DOHH2 (cell line): ENCODE results near the gene KRT8.

ENCODE experiments used
- H3F3A ChIP-seq: fragments of 200-600 bp; sonication (generic), shearing (Covaris generic); 2 replicates; pipeline ENCODE4 v1.6.0; 2016; ENCODE audit warnings: antibody characterized with exemption, mild to moderate bottlenecking; ENCODE audit not compliant: control insufficient read depth, insufficient read depth
- H3K27ac ChIP-seq: fragments of 200-600 bp; sonication (generic); 2 replicates; pipeline ENCODE4 v1.5.1; 2014; ENCODE audit warnings: low read depth, mild to moderate bottlenecking, low read length, moderate library complexity
- H3K27me3 ChIP-seq: fragments of 200-600 bp; sonication (generic); 2 replicates; pipeline ENCODE4 v1.6.1; 2014; ENCODE audit warnings: mild to moderate bottlenecking, low read length, mixed read lengths; ENCODE audit not compliant: control insufficient read depth
- H3K36me3 ChIP-seq: fragments of 200-600 bp; sonication (generic); 2 replicates; pipeline ENCODE4 v1.6.1; 2014; ENCODE audit warnings: mild to moderate bottlenecking, low read length, moderate library complexity, mixed read lengths; ENCODE audit not compliant: control insufficient read depth
- H3K4me1 ChIP-seq: fragments of 200-600 bp; sonication (generic); 2 replicates; pipeline ENCODE4 v1.6.1; 2014; ENCODE audit warnings: mild to moderate bottlenecking, low read length, mixed read lengths; ENCODE audit not compliant: control insufficient read depth
- H3K4me2 ChIP-seq: fragments of 200-600 bp; sonication (generic); 2 replicates; pipeline ENCODE4 v1.6.0; 2014; ENCODE audit warnings: mild to moderate bottlenecking, low read length, moderate library complexity
- H3K4me3 ChIP-seq: fragments of 200-600 bp; sonication (generic); 2 replicates; pipeline ENCODE4 v1.5.1; 2014; ENCODE audit warnings: mild to moderate bottlenecking, low read length, mixed read lengths
- H3K79me2 ChIP-seq: fragments of 200-600 bp; sonication (generic); 2 replicates; pipeline ENCODE4 v1.6.1; 2014; ENCODE audit warnings: mild to moderate bottlenecking, low read length, mixed read lengths; ENCODE audit not compliant: control insufficient read depth
- H3K9me2 ChIP-seq: fragments of 200-600 bp; sonication (generic); replicated peaks from 2 replicates; pipeline ENCODE4 v1.6.1; 2014; ENCODE audit warnings: mild to moderate bottlenecking, low read length, mixed read lengths; ENCODE audit not compliant: control insufficient read depth
- H3K9me3 ChIP-seq: fragments of 200-600 bp; sonication (generic); 2 replicates; pipeline ENCODE4 v1.6.1; 2014; ENCODE audit warnings: antibody characterized with exemption, low read length, mixed read lengths; ENCODE audit not compliant: control insufficient read depth, insufficient read depth
- H4K20me1 ChIP-seq: fragments of 200-600 bp; sonication (generic); 2 replicates; pipeline ENCODE4 v1.6.0; 2014; ENCODE audit warnings: low read depth, mild to moderate bottlenecking, antibody characterized with exemption, low read length, moderate library complexity; ENCODE audit not compliant: control insufficient read depth, insufficient read depth
- EZH2phosphoT487 ChIP-seq: fragments of 200-600 bp; sonication (generic); IDR thresholded peaks from 2 replicates; pipeline ENCODE4 v1.6.1; 2017; ENCODE audit warnings: borderline replicate concordance, mild to moderate bottlenecking, antibody characterized with exemption, low read length, moderate library complexity, mixed read lengths
- TF ChIP-seq, protein P1 (sequence below): fragments of 200-600 bp; sonication (generic); IDR thresholded peaks from one replicate; pipeline ENCODE4 v1.5.1; 2014; ENCODE audit warnings: antibody characterized with exemption, mild to moderate bottlenecking, low read depth, low read length; ENCODE audit not compliant: poor library complexity, severe bottlenecking

The KRT8 gene

DNA sequence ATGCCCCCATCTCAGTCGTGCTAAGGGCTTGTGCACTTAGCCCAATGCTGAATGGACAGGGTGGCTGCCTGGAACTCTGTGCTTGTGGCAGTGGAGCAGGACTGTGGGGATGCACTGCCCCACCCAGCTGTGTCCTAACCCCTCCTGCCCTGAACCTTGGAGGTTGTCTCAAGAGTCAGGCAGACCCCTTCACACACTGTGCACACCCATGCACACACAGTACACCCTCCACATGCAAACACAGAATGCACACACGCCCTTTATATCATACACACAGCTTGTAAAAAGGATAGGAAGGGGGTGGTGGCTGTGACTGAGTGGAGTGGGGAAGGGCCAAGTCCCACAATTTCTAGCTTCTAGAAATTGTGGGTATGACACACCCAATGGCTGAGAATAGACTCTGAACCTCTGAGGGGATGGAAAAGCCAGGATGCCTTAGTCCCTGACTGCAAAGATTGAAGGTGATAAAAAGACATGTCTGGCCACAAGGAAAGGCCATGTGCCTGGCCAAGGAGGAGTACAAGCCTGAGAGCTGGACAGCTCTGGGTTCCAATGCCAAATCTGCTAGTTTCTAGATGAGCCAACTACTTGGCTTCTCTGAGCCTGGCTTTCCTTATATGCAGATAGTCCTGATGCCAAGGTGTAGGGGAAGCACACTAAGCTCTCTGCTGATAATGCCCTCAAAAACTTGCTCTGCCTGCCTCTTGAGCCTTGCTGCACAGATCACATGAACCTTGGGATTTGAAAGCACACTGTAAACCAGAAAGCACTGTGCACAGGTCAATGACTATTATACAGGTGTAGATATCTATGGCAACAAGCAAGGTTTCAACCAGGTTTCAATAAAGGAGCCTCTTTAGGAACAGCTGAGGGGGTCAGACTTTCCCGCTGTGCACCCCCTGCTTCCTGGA, 8.4 kb downstream of the KRT8 start:
- H3K4me3 ChIP-seq, result no peak overlapping the region
- no peaks in the 10 kb centered on the region; the same call in 1 of the 2 replicates for H3K27me3 ChIP-seq
- no peak overlapping the region for H3K27ac ChIP-seq
- no peaks in the 10 kb centered on the region for H3F3A ChIP-seq
- H4K20me1 ChIP-seq, result no peaks in the 10 kb centered on the region; the same call in 1 of the 2 replicates
- H3K4me1 ChIP-seq, result no peaks in the 10 kb centered on the region
- no peaks in the 10 kb centered on the region for H3K9me3 ChIP-seq
- TF ChIP-seq, protein P1, sequence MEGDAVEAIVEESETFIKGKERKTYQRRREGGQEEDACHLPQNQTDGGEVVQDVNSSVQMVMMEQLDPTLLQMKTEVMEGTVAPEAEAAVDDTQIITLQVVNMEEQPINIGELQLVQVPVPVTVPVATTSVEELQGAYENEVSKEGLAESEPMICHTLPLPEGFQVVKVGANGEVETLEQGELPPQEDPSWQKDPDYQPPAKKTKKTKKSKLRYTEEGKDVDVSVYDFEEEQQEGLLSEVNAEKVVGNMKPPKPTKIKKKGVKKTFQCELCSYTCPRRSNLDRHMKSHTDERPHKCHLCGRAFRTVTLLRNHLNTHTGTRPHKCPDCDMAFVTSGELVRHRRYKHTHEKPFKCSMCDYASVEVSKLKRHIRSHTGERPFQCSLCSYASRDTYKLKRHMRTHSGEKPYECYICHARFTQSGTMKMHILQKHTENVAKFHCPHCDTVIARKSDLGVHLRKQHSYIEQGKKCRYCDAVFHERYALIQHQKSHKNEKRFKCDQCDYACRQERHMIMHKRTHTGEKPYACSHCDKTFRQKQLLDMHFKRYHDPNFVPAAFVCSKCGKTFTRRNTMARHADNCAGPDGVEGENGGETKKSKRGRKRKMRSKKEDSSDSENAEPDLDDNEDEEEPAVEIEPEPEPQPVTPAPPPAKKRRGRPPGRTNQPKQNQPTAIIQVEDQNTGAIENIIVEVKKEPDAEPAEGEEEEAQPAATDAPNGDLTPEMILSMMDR, result no peak
- TF ChIP-seq EZH2phosphoT487, result no peak
- no peak overlapping the region for H3K4me2 ChIP-seq
- no peaks in the 10 kb centered on the region for H3K9me2 ChIP-seq
- H3K36me3 ChIP-seq, result no peaks in the 10 kb centered on the region
- no peaks in the 10 kb centered on the region for H3K79me2 ChIP-seq

DNA sequence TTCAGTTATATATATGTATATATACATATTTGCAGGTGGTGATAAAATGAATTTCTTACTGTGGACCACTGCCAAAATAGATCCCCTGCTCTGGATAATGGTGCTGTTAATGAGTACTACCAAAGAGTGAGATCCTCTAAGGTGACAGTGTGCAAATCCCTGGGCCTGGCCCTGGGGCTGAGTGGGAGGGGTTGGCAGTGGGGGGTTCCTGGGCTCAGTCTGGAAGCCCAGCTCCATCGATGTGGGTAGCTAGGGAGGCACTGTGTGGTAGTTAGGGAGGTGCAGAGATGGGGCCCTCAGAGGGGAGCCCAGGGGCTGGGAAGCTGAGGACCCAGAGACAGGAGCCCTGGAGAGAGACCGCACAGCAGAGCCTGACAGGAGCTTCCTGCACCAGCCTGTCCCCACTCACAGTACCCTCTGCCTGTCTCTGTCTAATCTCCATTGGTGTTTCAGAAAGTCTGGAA, 9.1 kb downstream of the KRT8 start:
- H3K9me3 ChIP-seq, result no peaks in the 10 kb centered on the region
- no peak for TF ChIP-seq EZH2phosphoT487
- TF ChIP-seq, protein P1, result no peak
- H3K4me1 ChIP-seq, result no peaks in the 10 kb centered on the region
- H3K79me2 ChIP-seq, result no peaks in the 10 kb centered on the region
- no peaks in the 10 kb centered on the region for H3K36me3 ChIP-seq
- H3K4me3 ChIP-seq, result no peak overlapping the region
- no peaks in the 10 kb centered on the region for H3F3A ChIP-seq
- no peaks in the 10 kb centered on the region for H3K9me2 ChIP-seq
- H3K4me2 ChIP-seq, result no peak overlapping the region
- H3K27me3 ChIP-seq, result no peaks in the 10 kb centered on the region; the same call in 1 of the 2 replicates
- no peak overlapping the region for H3K27ac ChIP-seq
- H4K20me1 ChIP-seq, result no peaks in the 10 kb centered on the region; the same call in 1 of the 2 replicates

DNA sequence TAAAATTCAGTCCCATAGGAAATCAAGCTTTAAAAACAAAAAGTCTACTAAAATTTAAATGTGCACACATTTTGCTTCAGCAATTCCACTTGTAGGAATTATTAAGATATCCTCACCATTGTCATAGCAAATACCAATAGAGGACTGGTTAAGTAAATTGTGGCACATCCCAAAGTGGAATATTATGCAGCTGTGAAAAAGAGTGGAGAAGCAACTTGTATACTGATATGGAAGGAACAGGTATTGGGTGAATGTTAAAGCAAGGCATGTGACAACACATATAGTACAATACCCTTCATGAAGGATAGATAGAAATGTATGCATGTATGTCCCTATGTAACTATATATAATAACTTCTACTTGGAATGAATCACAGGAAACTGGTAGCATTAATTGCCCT, 11.9 kb downstream of the KRT8 start:
- Histone ChIP-seq H3K79me2 (no peaks in the 10 kb centered on the region), H3K27ac (no peak overlapping the region), H4K20me1 (no peaks in the 10 kb centered on the region), H3K9me3 (no peaks in the 10 kb centered on the region), H3K9me2 (no peaks in the 10 kb centered on the region), H3F3A (no peaks in the 10 kb centered on the region), H3K27me3 (peaks cover 3% of the 10 kb centered on the region; the same call in 1 of the 2 replicates), H3K4me3 (no peak overlapping the region), H3K36me3 (no peaks in the 10 kb centered on the region), H3K4me1 (no peaks in the 10 kb centered on the region), H3K4me2 (no peak overlapping the region)
- TF ChIP-seq EZH2phosphoT487, result no peak
- TF ChIP-seq, protein P1, result no peak
